Endothelial cell (in vitro differentiated cells): ENCODE data around the gene C11orf21. TPM values are rescaled to one million over a fixed set of nuclear protein-coding genes. Genes with fewer than 3 reads are reported as not detected.
"Not testable (repeated sequence)": the region's sequence is repeated elsewhere in the genome, so short reads cannot be mapped to it uniquely, and the experiment has no call there.

Experiments
- DNase-seq: peaks from one replicate; pipeline ENCODE4 v3.0.0; 2021; ENCODE audit warnings: low spot score
- H3K27ac Mint-ChIP-seq: one replicate; pipeline ENCODE4 v1.8.0; 2021; ENCODE audit warnings: mixed read lengths, inconsistent platforms; ENCODE audit not compliant: unreplicated experiment
- H3K27me3 Mint-ChIP-seq: one replicate; pipeline ENCODE4 v1.8.0; 2021; ENCODE audit warnings: mild to moderate bottlenecking, moderate library complexity, mixed read lengths, inconsistent platforms; ENCODE audit not compliant: unreplicated experiment
- H3K36me3 Mint-ChIP-seq: one replicate; pipeline ENCODE4 v1.8.0; 2021; ENCODE audit warnings: mild to moderate bottlenecking, low read depth, mixed read lengths, inconsistent platforms; ENCODE audit not compliant: unreplicated experiment
- H3K4me1 Mint-ChIP-seq: one replicate; pipeline ENCODE4 v1.8.0; 2021; ENCODE audit warnings: mild to moderate bottlenecking, mixed read lengths, inconsistent platforms; ENCODE audit not compliant: unreplicated experiment
- H3K4me3 Mint-ChIP-seq: one replicate; pipeline ENCODE4 v1.8.0; 2021; ENCODE audit warnings: mild to moderate bottlenecking, mixed read lengths, inconsistent platforms; ENCODE audit not compliant: unreplicated experiment
- H3K9me3 Mint-ChIP-seq: one replicate; pipeline ENCODE4 v1.8.0; 2021; ENCODE audit warnings: mixed read lengths, inconsistent platforms; ENCODE audit not compliant: unreplicated experiment
- total RNA-seq: library from RNA; stranded (reverse); fragmentation: NEBNext Ultra II Directional; extraction: Animal tissue kit (Norgen Biotek cat#: 25700); gene quantifications from one replicate; pipeline ENCODE4 v1.2.1, GENCODE V29; 2021; ENCODE audit not compliant: unreplicated experiment
- TF ChIP-seq, protein P1 (sequence below): fragments of 200-600 bp; sonication (generic); IDR thresholded peaks from one replicate; pipeline ENCODE4 v1.5.0; 2021; ENCODE audit warnings: antibody characterized with exemption; ENCODE audit not compliant: unreplicated experiment

C11orf21 gene
- total RNA-seq, 1 donor from 2014 or later = 0.13 TPM

DNA sequence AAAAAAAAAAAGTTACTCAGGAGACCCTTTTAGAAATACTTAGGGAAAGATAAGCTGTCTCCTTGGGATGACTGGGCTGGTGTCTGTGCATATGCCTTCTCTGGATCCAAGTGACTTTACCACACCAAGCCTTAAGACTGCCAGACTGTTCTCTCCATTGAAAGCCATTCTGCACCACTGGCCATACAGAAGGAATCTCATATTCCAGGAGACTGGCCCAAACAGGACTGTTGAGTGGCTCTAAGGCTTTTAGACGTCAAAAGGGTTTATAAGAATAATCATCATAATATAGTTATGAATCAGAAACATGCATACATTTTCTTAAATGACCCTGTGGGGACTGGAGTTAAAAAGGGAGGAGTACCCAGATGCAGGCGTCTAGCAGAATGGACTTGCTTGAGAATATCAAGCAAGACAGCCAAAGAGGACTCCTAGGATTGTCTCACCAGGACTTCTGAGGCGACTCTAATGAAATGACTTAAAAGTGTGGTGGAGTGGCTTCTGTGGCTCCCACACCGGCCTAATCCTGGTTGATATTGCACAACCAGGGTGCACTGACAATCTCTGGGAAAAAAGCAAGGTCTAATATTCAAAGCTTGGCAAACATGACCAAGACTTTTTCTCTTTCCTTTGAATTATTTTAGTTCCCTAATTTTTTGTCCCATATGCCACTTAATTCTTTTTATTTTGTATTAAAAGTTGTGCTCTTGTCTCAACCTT lies 31.9 kb upstream of the C11orf21 start:
- not testable (repeated sequence) for H3K9me3 Mint-ChIP-seq, DNase-seq, H3K27me3 Mint-ChIP-seq, H3K36me3 Mint-ChIP-seq, H3K27ac Mint-ChIP-seq, H3K4me3 Mint-ChIP-seq
- H3K4me1 Mint-ChIP-seq = peaks cover 16% of the 10 kb centered on the region

DNA sequence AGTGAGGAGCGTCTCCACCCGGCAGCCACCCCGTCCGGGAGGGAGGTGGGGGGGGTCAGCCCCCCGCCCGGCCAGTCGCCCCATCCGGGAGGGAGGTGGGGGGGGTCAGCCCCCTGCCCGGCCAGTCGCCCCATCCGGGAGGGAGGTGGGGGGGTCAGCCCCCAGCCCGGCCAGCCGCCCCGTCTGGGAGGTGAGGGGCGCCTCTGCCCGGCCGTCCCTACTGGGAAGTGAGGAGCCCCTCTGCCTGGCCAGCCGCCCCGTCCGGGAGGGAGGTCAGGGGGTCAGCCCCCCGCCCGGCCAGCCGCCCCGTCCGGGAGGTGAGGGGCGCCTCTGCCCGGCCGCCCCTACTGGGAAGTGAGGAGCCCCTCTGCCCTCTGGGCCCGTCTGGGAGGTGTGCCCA lies 30.9 kb upstream of the C11orf21 start:
- H3K9me3 Mint-ChIP-seq, DNase-seq, H3K27ac Mint-ChIP-seq, H3K27me3 Mint-ChIP-seq, H3K36me3 Mint-ChIP-seq, H3K4me1 Mint-ChIP-seq, H3K4me3 Mint-ChIP-seq: not testable (repeated sequence)

GRCh38 chr11:2331404-2331803 lies 29.7 kb upstream of the C11orf21 start:
- H3K27ac Mint-ChIP-seq = no peak overlapping the region
- TF ChIP-seq, protein P1, sequence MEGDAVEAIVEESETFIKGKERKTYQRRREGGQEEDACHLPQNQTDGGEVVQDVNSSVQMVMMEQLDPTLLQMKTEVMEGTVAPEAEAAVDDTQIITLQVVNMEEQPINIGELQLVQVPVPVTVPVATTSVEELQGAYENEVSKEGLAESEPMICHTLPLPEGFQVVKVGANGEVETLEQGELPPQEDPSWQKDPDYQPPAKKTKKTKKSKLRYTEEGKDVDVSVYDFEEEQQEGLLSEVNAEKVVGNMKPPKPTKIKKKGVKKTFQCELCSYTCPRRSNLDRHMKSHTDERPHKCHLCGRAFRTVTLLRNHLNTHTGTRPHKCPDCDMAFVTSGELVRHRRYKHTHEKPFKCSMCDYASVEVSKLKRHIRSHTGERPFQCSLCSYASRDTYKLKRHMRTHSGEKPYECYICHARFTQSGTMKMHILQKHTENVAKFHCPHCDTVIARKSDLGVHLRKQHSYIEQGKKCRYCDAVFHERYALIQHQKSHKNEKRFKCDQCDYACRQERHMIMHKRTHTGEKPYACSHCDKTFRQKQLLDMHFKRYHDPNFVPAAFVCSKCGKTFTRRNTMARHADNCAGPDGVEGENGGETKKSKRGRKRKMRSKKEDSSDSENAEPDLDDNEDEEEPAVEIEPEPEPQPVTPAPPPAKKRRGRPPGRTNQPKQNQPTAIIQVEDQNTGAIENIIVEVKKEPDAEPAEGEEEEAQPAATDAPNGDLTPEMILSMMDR = no peak
- peaks cover 2% of the 10 kb centered on the region for H3K27me3 Mint-ChIP-seq
- H3K4me1 Mint-ChIP-seq = peaks cover 1% of the 10 kb centered on the region
- no peak for DNase-seq
- H3K36me3 Mint-ChIP-seq = no peaks in the 10 kb centered on the region
- no peaks in the 10 kb centered on the region for H3K9me3 Mint-ChIP-seq
- H3K4me3 Mint-ChIP-seq = no peak overlapping the region

DNA sequence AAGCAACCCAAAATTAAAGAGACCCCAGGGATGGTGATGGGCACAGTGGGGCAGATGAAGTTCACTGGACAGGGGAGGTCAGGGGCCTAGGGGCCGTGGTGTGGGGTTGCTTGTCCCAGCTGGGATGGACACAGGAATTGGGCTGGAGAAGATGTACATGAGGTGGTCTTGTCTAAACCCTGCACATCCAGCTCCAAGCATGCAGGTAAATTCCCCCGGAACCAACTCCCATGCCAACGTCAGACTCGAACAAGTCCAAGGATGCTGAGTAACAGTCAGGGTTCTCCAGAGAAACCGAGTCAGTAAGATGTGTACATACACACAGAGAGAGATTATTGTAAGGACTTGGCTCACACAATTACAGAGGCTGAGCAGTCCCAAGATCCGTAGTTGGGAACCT lies 29.0 kb upstream of the C11orf21 start:
- Mint-ChIP-seq H3K4me3 (no peak overlapping the region), H3K9me3 (no peaks in the 10 kb centered on the region), H3K27ac (no peak overlapping the region), H3K4me1 (no peaks in the 10 kb centered on the region), H3K36me3 (no peaks in the 10 kb centered on the region), H3K27me3 (peaks cover 2% of the 10 kb centered on the region)
- no peak for DNase-seq
- TF ChIP-seq, protein P1 = no peak

DNA sequence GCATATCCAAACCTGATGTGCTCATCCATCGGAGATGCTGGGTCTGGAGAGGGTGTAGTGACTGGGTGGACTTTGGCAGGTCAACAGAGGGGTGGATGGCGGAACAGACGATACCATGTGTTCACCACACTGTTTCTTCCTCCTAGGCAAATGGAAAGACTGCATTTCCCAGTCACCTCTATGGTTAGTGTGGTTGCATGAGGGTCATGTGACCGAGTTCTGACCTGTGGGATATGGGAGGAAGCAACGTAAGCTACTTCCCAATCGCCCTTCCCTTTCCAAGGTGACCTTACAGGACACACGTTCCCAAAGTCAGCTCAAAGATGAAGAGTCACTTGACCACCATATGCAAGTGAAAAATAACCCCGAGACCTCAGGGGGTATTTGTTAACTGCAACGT lies 27.8 kb upstream of the C11orf21 start:
- DNase-seq = no peak
- Mint-ChIP-seq H3K9me3 (no peaks in the 10 kb centered on the region), H3K27ac (no peak overlapping the region), H3K4me3 (no peak overlapping the region), H3K36me3 (no peaks in the 10 kb centered on the region), H3K4me1 (no peaks in the 10 kb centered on the region), H3K27me3 (peaks cover 4% of the 10 kb centered on the region)
- TF ChIP-seq, protein P1 = no peak

DNA sequence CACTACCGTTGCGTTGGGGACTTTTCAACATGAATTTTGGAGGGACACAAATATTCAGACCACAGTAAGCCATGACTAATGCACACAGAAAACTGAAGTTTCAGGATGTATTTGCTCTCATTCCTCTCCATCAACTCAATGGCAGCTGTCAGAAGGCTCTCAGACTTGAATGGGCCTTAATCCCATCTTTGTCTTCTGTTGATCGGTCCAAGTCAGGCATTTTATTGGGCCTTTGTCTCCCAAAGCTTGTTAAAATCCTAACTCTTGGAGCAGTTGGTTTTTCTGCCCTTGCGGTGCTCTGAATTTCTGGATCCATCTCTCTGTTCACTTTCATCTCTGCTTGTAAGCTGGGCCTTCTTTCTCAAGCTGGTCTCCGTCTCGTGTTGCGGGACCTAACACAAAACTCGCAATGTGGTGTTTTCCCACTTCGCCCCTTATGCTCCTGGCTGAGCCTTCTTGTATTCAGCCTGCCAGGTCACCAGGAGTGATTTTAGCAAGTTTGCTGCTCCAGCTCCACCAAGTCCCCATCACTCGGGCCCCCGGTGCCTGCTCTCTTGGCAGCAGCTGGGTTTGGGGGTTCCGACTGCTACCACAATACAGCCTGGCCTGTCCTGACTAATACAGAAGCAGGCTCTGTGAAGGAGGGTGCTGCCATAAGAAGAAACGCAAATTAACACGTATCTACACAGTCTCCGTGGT lies 27.1 kb upstream of the C11orf21 start:
- H3K9me3 Mint-ChIP-seq = no peaks in the 10 kb centered on the region
- no peaks in the 10 kb centered on the region for H3K4me1 Mint-ChIP-seq
- no peak overlapping the region for H3K27ac Mint-ChIP-seq
- no peak overlapping the region for H3K4me3 Mint-ChIP-seq
- no peaks in the 10 kb centered on the region for H3K36me3 Mint-ChIP-seq
- TF ChIP-seq, protein P1 = no peak
- DNase-seq = no peak
- H3K27me3 Mint-ChIP-seq = peaks cover 4% of the 10 kb centered on the region
